ENCODE results near the gene SCN8A.
"Not testable (repeated sequence)": the region's sequence is repeated elsewhere in the genome, so short reads cannot be mapped to it uniquely, and the experiment has no call there.

DNA sequence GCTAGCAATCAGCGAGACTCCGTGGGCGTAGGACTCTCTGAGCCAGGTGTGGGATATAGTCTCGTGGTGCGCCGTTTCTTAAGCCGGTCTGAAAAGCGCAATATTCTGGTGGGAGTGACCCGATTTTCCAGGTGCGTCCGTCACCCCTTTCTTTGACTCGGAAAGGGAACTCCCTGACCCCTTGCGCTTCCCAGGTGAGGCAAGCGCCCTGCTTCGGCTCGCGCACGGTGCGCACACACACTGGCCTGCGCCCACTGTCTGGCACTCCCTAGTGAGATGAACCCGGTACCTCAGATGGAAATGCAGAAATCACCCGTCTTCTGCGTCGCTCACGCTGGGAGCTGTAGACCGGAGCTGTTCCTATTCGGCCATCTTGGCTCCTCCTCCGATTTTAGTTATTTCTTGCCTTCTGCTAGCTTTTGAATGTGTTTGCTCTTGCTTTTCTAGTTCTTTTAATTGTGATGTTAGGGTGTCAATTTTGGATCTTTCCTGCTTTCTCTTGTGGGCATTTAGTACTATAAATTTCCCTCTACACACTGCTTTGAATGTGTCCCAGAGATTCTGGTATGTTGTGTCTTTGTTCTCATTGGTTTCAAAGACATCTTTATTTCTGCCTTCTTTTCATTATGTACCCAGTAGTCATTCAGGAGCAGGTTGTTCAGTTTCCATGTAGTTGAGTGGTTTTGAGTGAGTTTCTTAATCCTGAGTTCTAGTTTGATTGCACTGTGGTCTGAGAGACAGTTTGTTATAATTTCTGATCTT, 22.6 kb upstream of the SCN8A start:
- TF ChIP-seq EZH2 (IDR thresholded peaks at IDR 0.05; ENCODE audit: borderline replicate concordance, low read depth, low read length, poor library complexity, severe bottlenecking): not testable (repeated sequence)
- TF ChIP-seq, protein P1, sequence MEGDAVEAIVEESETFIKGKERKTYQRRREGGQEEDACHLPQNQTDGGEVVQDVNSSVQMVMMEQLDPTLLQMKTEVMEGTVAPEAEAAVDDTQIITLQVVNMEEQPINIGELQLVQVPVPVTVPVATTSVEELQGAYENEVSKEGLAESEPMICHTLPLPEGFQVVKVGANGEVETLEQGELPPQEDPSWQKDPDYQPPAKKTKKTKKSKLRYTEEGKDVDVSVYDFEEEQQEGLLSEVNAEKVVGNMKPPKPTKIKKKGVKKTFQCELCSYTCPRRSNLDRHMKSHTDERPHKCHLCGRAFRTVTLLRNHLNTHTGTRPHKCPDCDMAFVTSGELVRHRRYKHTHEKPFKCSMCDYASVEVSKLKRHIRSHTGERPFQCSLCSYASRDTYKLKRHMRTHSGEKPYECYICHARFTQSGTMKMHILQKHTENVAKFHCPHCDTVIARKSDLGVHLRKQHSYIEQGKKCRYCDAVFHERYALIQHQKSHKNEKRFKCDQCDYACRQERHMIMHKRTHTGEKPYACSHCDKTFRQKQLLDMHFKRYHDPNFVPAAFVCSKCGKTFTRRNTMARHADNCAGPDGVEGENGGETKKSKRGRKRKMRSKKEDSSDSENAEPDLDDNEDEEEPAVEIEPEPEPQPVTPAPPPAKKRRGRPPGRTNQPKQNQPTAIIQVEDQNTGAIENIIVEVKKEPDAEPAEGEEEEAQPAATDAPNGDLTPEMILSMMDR (conservative IDR thresholded peaks at IDR 0.05; ENCODE audit: low read depth, low read length): not testable (repeated sequence)

Data from A673 (cell line).